GM21526 (cell line): ENCODE data around the gene CD79A.
"Not testable (repeated sequence)": the region's sequence is repeated elsewhere in the genome, so short reads cannot be mapped to it uniquely, and the experiment has no call there.

ENCODE experiments used
- ATAC-seq: cut with Tn5 transposase; IDR thresholded peaks from one replicate; pipeline ENCODE4 v1.9.1; 2021; ENCODE audit warnings: moderate library complexity; ENCODE audit not compliant: unreplicated experiment, low FRiP score

CD79A gene

GRCh38 chr19:41862445-41862986 lies 14.6 kb upstream of the CD79A start:
- no peak for ATAC-seq

GRCh38 chr19:41863209-41863931 lies 13.7 kb upstream of the CD79A start:
- ATAC-seq: no peak

- ATAC-seq: no peak
Measured at GRCh38 chr19:41864374-41864773, 12.7 kb upstream of the CD79A start.

DNA sequence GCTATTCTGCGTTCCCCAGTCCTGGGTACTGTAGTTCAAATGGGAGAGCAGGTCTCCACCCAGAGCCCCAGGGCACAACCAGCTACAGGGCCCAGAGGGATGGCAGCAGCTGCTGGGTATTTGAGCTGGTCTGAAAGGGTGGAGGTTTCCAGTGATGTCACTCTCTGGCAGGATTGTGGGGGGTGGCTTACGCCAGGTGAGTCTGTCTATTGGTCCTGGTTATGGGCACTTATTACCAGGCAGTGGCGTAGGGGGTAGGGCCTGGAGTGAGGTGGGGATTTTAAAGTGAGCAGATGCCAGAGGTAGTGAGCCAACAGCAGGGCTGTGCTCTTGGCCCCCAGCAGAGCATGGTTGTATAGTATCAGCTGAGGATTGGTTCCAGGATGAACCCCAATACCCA lies 10.8 kb upstream of the CD79A start:
- ATAC-seq: no peak

DNA sequence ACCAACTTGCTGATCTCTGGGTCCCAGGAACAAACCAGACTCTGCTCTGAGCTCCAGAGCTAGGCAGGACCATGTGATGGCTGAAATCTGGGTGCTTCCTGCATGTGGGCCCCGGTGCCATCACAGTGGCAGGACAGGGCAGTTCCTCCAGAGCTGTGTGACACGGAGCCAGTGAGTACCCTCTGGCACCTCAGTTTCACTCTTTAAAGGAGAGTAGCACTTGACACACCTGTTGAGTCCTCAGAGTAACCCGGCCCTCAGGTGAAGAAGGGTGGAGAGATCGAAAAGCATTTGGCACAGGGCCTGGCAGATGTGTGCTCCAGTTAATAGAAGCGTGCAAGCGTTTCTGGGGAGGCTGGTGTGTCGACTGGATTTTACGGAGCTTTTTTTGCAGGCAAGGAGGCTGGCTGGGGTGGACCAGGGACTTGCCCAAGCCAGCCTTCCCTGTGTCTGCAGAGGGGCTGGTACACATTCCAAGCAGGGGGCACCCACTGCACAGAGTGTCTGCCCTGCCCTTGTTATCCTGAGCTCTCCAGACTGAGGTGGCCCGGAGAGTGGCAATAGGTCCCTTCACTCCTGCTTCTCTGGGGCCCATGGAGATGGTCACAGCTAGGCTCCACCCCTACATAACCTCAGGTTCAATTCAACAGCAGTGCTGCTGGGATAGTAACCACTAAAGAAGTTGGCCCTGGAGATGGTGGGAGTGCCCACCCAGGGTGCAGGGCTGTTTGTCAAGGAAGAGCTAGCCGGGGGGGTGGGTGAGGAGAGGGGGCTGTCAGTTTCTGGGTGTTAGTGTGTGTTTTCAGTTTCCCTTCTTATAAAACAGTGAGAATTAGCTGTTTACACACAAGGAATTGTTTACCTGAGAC lies 8.7 kb upstream of the CD79A start:
- ATAC-seq: no peak

DNA sequence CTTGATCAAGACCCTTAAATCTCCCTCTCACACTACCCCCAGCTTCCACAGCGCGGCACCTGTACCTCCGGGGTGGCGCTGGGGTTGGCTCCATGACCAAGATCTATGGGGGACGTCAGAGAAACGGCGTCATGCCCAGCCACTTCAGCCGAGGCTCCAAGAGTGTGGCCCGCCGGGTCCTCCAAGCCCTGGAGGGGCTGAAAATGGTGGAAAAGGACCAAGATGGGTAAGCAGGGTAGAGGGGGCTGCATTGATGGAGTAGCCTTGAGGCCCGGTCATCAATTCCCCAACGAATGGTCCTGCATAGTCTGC lies 8.1 kb upstream of the CD79A start:
- no peak for ATAC-seq

- no peak for ATAC-seq
Measured at GRCh38 chr19:41869374-41869955, 7.6 kb upstream of the CD79A start.

DNA sequence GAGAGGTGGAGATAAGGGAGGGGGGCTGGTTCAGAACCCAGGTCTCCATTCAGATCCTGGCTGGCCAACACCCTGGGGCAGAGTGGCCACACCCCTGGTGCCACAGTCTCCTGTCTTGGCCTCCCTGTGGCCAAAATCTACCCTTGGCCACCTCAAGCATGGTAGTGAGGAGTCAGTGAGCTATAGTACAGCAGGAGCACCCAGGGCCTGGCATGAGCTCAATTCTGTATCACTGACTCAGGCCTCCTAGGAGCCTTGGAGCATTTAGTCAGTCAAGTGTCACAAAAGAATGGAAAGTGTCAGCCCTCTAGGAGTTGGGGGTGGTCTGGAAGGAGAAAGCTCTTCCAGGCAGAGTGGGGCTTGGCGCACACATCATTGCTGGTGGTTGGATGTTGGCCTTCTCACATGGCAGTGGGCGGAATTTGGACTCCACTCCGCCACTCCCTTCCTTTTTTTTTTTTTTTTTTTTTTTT lies 6.6 kb upstream of the CD79A start:
- ATAC-seq: no peak

DNA sequence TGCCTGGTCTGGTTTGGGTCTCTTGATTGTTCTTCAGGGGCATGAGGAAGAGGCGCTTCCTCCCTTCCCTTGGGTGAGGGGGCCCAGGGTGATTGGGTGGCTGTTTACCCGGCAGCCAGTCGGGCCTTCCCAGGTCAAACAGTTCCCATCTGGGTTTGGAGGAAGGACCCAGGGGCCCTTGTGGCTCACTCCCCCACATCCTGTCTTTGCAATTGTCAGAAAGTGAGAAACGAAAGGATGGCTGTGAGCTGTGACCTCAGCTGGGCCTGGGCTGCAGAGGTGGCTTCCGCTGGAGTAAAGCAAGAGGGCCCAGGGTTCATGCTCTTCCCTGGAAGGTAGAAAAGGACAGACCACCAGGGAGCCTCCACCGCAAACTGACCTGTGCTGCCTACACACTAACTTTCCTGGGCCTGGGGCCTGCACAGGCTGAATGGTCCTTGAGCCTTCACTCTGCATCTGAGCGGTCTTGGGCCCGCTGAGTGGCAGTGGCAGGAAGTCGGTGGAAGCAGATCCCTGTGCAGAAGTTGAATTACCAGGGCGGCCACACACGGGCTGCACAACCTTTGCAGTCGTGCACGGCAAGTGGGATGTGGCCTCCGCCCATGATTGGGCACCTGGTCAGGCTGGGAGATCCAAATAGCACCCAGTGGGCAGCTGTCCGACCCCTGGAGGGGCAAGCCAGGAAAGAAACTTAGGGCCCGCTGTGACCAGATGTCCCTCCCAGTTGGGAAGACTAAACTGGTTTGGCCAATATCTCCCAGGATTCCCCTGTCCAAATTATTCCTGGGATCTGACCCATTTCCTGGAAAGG lies 5.3 kb upstream of the CD79A start:
- ATAC-seq: peak; percentile 38

DNA sequence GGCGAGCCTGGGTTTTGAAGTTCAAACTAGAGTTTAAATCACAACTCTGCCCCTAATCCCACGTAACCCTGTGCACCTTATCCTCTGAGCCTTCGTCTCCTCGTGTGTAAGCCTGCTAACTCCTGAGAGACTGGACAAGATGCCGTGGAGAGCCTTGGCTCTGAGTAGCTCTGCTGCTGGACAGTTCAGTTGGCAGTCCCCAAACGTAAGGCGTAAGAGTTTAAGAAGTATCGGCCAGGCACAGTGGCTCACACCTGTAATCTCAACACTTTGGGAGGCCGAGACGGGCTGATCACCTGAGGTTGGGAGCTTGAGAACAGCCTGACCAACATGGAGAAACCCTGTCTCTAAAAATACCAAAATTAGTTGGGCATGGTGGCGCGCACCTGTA lies 4.7 kb upstream of the CD79A start:
- ATAC-seq: no peak

DNA sequence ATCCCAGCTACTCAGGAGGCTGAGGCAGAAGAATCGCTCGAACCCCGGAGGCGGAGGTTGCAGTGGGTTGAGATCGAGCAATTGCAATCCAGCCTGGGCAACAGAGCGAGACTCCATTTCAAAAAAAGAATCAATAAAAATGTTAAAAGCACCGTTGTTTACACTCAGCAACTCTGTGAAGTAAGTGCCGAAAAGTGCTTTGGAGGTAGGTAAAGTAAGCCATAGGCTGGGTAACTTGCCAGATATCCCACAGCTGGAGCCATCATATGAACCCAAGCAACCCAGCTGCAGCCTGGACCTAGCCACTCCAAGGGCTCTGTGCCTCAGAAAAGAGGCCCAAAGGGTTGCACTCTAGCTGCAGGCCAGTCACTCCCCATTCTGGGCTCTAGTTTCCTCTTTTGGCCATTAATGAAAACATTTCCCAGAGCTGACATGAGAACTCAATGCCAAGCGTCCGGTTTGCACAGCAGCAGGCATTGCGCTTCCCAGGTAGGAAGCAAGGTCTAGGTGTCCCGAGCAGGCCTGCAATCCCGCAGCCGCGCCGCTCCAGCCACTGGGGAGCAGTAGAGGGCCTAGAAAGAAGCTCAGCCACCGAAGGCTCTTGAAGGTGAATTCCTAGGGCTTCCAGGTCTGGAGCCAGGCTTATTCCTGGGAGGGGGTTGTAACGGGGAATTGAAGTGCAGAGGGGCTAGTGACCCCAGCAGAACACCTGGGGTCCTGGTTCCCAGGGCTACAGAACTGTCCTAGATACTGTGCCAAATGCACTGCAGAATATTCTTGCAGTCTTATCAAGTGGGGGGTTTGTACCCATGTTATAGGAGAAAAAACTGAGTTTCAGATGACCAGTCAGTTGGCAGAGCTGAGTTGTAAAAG lies 4.1 kb upstream of the CD79A start:
- ATAC-seq: no peak

DNA sequence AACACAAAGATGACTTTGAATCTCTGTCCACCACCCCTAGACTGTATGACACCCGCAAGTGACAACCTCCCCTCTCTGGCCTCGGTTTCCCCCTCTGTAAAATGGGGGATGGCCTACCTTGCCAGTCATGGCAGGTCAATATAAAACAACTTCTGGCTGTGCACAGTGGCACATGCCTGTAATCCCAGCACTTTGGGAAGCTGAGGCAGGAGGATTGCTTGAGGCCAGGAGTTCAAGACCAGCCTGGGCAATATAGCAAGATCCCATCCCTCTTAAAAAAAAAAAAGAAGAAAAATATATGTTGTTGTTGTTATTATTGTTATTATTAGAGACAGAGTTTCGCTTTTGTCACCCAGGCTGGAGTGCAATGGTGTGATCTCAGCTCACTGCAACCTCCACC lies 1.1 kb upstream of the CD79A start:
- not testable (repeated sequence) for ATAC-seq

- ATAC-seq: no peak
Measured at GRCh38 chr19:41877916-41878905, 1.1 kb downstream of the CD79A start.

- ATAC-seq: no peak
Measured at GRCh38 chr19:41879080-41879479, 2.0 kb downstream of the CD79A start.

DNA sequence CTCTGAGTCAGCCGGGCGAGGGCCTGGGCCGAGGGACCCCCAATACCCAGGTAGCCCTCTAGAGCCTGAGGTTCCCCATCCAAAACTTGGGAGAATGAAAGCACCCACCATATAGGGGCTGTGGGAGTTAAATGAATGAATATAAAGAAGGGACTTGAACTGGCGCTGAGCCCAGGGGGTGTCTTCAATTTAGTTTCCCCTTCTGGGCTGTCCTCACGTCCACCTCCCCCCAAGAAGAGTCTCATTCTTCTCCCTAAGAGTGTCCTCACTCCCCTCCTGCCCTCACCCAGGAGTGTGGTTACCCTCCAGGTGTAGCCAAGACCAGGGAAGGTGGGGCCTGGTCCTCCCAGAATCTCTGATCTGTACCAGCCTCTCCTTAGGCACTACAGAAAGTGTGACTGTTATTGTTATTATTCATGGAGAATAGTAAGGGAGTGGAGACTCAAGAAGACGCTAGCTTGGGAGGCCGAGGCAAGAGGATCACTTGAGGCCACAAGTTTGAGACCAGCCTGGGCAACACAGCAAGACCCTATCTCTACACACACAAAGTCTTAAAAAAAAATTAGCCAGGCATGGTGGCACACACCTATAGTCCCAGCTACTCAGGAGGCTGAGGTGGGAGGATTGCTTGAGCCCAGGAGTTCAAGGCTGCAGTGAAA lies 2.7 kb downstream of the CD79A start:
- no peak for ATAC-seq

- no peak for ATAC-seq
Measured at GRCh38 chr19:41880329-41880708, 3.2 kb downstream of the CD79A start.

DNA sequence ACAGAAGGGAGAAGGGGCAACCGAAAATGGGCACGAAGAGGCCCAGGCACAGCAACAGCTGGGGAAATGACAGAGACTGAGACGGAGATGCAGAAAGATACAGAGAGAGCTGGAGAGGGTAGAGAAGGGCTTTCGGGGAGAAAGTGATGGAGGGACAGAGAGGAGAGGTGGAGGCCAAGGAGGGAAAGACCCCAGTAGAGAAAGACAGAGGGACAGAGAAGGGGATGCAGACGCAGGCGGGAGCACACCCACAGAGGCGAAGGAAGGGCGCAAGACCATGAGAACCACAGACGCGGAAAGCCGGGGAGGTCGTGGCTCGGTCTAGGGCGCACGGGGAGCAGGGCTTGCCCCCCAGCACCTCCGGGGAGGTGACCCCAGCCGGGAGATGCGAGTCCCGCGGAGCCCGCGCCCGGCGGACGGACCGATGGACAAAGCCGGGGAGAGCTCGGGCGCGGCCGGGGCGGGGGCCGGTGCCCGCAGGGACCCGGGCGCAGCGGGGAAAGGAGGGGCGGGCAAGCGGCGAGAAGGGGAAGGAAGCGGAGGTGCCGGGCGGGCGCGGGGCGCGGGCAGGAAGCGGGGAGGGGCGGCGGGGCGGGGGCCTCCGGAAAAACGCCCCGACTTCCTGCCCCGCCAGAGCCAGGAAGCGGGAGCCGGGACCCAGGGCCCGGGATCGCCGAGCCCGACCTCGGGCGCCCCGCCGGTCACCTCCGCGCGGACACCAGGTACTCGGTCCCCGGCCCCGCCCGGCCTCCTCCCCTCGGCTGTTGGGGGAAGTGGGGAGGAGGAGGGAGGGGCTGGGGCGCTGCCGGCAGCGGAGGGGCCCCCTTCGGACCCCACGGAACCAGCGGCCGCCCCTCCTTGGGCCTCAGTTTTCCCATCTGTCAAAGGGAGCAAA lies 5.7 kb downstream of the CD79A start, which contains the start of gene ARHGEF1:
ARHGEF1 (plus strand) TSS at position 617 of the 895 bp plus-strand sequence. CDS start 4,899 bp downstream, outside the sequence.
- no peak for ATAC-seq
